GM18502 (cell line): ENCODE measurements around the gene SMIM10L1.

Source experiments
- ATAC-seq: cut with Tn5 transposase; IDR thresholded peaks from one replicate; pipeline ENCODE4 v1.9.1; 2021; ENCODE audit warnings: mild to moderate bottlenecking; ENCODE audit not compliant: unreplicated experiment, poor library complexity

The SMIM10L1 gene

DNA sequence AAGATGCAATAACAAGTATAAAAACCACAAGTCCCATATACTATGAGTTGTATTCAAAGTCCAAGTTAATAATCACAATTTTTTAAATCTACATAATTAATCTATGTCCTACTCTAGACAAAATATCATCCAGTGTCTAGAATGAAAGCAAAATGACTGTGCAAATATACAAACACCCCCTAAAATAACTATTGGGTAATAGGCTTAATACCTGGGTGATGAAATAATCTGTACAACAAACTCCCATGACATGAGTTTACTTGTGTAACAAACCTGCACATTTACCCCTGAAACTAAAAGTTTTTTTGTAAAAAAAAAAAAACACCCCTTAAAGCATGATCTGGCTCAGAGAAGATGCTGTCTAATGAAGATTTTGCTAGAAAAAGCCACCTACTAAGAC is 11.5 kb downstream of the SMIM10L1 start:
- ATAC-seq = no peak

- no peak for ATAC-seq
Observed at GRCh38 chr12:11183011-11183410, 12.0 kb downstream of the SMIM10L1 start.

DNA sequence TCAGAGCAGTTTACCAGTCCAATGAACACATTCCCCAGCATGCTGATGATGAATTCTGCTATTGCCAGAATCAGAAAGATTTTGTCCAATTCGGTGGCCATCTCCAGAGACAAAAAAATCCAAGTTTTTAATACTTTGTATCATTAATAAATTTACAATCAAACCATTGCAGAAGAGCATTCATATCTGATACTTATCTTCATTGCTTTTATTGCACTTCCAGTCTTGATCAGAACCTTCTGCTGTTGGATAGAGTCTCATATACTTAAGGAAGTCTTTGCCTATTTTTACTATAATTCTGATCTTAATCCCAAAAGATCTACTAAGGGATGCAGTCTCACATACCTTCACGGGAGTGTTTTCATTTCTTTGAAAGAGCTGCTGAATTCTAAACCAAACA is 15.8 kb downstream of the SMIM10L1 start, which contains the start of gene TAS2R42:
TAS2R42 (minus strand) TSS at position 101 of the 400 bp plus-strand sequence; CDS start at position 101, 0 bp downstream.
- ATAC-seq = no peak

GRCh38 chr12:11202811-11203210 is 31.8 kb downstream of the SMIM10L1 start:
- no peak for ATAC-seq

DNA sequence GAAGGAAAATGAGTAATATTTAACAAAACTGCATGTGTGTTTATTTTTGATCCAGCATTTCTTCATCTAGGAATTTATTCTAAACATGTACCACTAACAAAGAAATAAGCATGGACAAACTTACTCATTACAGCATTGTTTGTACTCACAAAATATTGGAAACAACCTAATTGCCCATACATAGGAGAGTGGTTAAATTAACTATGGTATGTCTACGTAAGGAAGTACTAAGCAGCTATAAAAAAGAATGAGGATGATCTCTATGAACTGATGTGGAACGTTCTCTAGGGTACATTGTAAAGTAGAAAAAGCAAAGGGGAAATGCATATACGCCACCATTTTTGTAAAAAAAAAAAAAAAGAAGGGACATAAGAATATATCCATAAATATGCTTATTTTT is 33.2 kb downstream of the SMIM10L1 start:
- ATAC-seq = no peak

DNA sequence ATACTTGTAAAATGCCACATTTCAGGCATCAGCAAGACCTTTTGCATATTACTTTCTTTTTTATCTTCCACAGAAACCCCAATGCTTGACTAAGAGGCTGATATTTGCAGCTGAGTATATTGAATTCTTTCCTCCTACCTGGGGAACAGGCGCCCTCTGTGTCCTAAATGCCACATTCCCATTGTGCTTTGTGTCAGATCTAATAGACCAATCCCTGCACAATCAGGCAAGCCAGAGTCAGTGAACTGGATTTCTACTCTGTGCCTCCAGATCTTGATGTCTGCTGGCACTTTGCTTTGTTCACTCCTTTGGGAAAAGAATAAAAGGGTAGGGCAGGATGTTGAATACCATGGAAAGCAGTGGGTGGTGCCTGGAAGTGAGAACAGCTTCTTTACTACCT is 38.1 kb downstream of the SMIM10L1 start:
- no peak for ATAC-seq
